ENCODE results near the gene ZNF287. TPM values are rescaled to one million over a fixed set of nuclear protein-coding genes. Genes with fewer than 3 reads are reported as not detected.

ZNF287 gene
- total and polyA plus RNA-seq, 9 of the 15 experiments (the other 6 are each of a cell fraction or from before 2014, with no cell fraction given): 0.01 to 0.27 (median 0.18) TPM; not detected in 2

- in situ Hi-C loops (cut with MboI): no loop called here
- TF ChIP-seq FOSL1 (tag; conservative IDR thresholded peaks at IDR 0.05) (no peak), BRCA1 (IDR thresholded peaks at IDR 0.05) (no peak), BRCA1 (CRISPR knock-in tag; IDR thresholded peaks at IDR 0.05) (no peak), ZNF316 (IDR thresholded peaks at IDR 0.05) (no peak), WHSC1 (IDR thresholded peaks at IDR 0.05; ENCODE audit: low read length) (no peak), BCOR (IDR thresholded peaks at IDR 0.05) (no peak), MITF (IDR thresholded peaks at IDR 0.05) (no peak), ZNF644 (tag; IDR thresholded peaks at IDR 0.05; ENCODE audit: low read depth) (no peak), ZNF354B (CRISPR knock-in tag; IDR thresholded peaks at IDR 0.05) (no peak), ZNF695 (CRISPR knock-in tag; IDR thresholded peaks at IDR 0.05) (no peak), ZNF232 (CRISPR knock-in tag; IDR thresholded peaks at IDR 0.05) (no peak), COPS2 (conservative IDR thresholded peaks at IDR 0.05) (no peak), CEBPB (tag; IDR thresholded peaks at IDR 0.05) (no peak), CREB3L1 (IDR thresholded peaks at IDR 0.05; ENCODE audit: borderline replicate concordance, low read depth) (no peak), HMGN3 (IDR thresholded peaks at IDR 0.05; ENCODE audit: borderline replicate concordance, extremely low read depth, insufficient read length, low read depth, low read length) (no peak), THRA (IDR thresholded peaks at IDR 0.05) (no peak)
- TF ChIP-seq, protein P1, sequence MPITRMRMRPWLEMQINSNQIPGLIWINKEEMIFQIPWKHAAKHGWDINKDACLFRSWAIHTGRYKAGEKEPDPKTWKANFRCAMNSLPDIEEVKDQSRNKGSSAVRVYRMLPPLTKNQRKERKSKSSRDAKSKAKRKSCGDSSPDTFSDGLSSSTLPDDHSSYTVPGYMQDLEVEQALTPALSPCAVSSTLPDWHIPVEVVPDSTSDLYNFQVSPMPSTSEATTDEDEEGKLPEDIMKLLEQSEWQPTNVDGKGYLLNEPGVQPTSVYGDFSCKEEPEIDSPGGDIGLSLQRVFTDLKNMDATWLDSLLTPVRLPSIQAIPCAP (CRISPR knock-in tag; IDR thresholded peaks at IDR 0.05; ENCODE audit: borderline replicate concordance): no peak
These were observed 61.0 kb downstream of the ZNF287 start for GRCh38 chr17:16507918-16508533.

More at GRCh38 chr17:16507918-16508533, 61.0 kb downstream of the ZNF287 start:
- no peak overlapping the region for H3K27ac ChIP-seq (ENCODE audit: extremely low read depth, low read depth, low read length)
- H3K9me3 ChIP-seq (replicated peaks; ENCODE audit: control insufficient read depth, insufficient read depth, low read depth, low read length): no peaks in the 10 kb centered on the region
- no peak overlapping the region for H3K9ac ChIP-seq (ENCODE audit: insufficient read depth in 1 of 2, low read depth in 2 of 2, low read length in 2 of 2)
- ChIA-PET CTCF (ENCODE audit: low intra/inter-chr PET ratio) (no interaction called here), POLR2A (no interaction called here)
- FAIRE-seq: no peak
- no TSS peak for BruUV-seq (replicated peaks)
- no peaks in the 10 kb centered on the region for H4K20me1 ChIP-seq (replicated peaks; ENCODE audit: control insufficient read depth, insufficient read depth, low read length)
- H3K27me3 ChIP-seq (ENCODE audit: control insufficient read depth in 2 of 2, insufficient read depth in 2 of 2, low read length in 2 of 2): peaks cover 3 to 34% of the 10 kb centered on the region in 2 experiments; a peak in 4 of 5 replicates
- intact Hi-C loops (cut with micrococcal nuclease): no loop called here
- no peak overlapping the region for H2AFZ ChIP-seq (ENCODE audit: low read depth, low read length)
- H3K4me2 ChIP-seq (ENCODE audit: insufficient read depth, low read length): no peak overlapping the region
- no peak for DNase-seq (ENCODE audit: extremely low read depth in 1 of 4, low spot score in 3 of 4)
- H3K4me1 ChIP-seq (replicated peaks in 1 of 2; ENCODE audit: control insufficient read depth in 2 of 2, insufficient read depth in 2 of 2, low read length in 2 of 2): no peaks in the 10 kb centered on the region
- WGBS (ENCODE audit: insufficient coverage, low coverage, missing lambda C conversion rate): 3% methylated on average over 8 of the region's 8 CpGs
- H3K4me3 ChIP-seq: no peak overlapping the region
- H3K36me3 ChIP-seq (ENCODE audit: control insufficient read depth, insufficient read depth, low read length): no peaks in the 10 kb centered on the region
- no peaks in the 10 kb centered on the region for H3K9me1 ChIP-seq (ENCODE audit: control insufficient read depth, insufficient read depth, low read length)
- ATAC-seq: no peak
- H3K79me2 ChIP-seq (ENCODE audit: control insufficient read depth, insufficient read depth, low read length): no peaks in the 10 kb centered on the region

Measured in K562 (cell line).